Neural crest cell (in vitro differentiated cells): ENCODE measurements around the gene TCP11. TPM values are rescaled to one million over a fixed set of nuclear protein-coding genes. Genes with fewer than 3 reads are reported as not detected.

ENCODE experiments used
- DNase-seq: peaks from one replicate; pipeline ENCODE4 v3.0.0; 2021; ENCODE audit warnings: low read depth, mixed read lengths, low spot score
- H3K27ac Mint-ChIP-seq: one replicate; pipeline ENCODE4 v1.8.0; 2021; ENCODE audit warnings: mild to moderate bottlenecking, mixed read lengths; ENCODE audit not compliant: unreplicated experiment
- H3K27me3 Mint-ChIP-seq: 2 replicates; pipeline ENCODE4 v1.8.0; 2021; ENCODE audit warnings: low read depth, mild to moderate bottlenecking, mixed read lengths
- H3K36me3 Mint-ChIP-seq: 2 replicates; pipeline ENCODE4 v1.8.0; 2021; ENCODE audit warnings: low read depth, mild to moderate bottlenecking, mixed read lengths
- H3K4me1 Mint-ChIP-seq: 2 replicates; pipeline ENCODE4 v1.8.0; 2021; ENCODE audit warnings: mixed read lengths
- H3K4me3 Mint-ChIP-seq: one replicate; pipeline ENCODE4 v1.8.0; 2021; ENCODE audit warnings: mild to moderate bottlenecking, mixed read lengths
- H3K9me3 Mint-ChIP-seq: 2 replicates; pipeline ENCODE4 v1.8.0; 2021; ENCODE audit warnings: mixed read lengths
- CTCF ChIP-seq: fragments of 200-600 bp; sonication (generic); conservative IDR thresholded peaks from 2 replicates; pipeline ENCODE4 v1.5.0; 2021; ENCODE audit warnings: antibody characterized with exemption, mild to moderate bottlenecking
- total RNA-seq: library from RNA; stranded (reverse); gene quantifications from 2 replicates; pipeline ENCODE4 v1.2.1, GENCODE V29; 2021

The TCP11 gene
- total RNA-seq, 1 donor from 2014 or later: not detected

GRCh38 chr6:35093118-35093445 lies 48.1 kb downstream of the TCP11 start:
- Mint-ChIP-seq H3K4me3 (no peak overlapping the region), H3K36me3 (no peaks in the 10 kb centered on the region), H3K9me3 (no peaks in the 10 kb centered on the region), H3K27ac (no peak overlapping the region), H3K4me1 (peaks cover 32% of the 10 kb centered on the region), H3K27me3 (no peaks in the 10 kb centered on the region)
- no peak for TF ChIP-seq CTCF
- DNase-seq: no peak

- H3K27ac Mint-ChIP-seq: no peak overlapping the region
- H3K4me3 Mint-ChIP-seq: no peak overlapping the region
- H3K36me3 Mint-ChIP-seq: no peaks in the 10 kb centered on the region
- H3K27me3 Mint-ChIP-seq: no peaks in the 10 kb centered on the region
- no peaks in the 10 kb centered on the region for H3K9me3 Mint-ChIP-seq
- no peak for TF ChIP-seq CTCF
- DNase-seq: no peak
- peaks cover 32% of the 10 kb centered on the region for H3K4me1 Mint-ChIP-seq
These were observed 48.6 kb downstream of the TCP11 start for GRCh38 chr6:35092362-35093117.

- Mint-ChIP-seq H3K36me3 (no peaks in the 10 kb centered on the region), H3K27ac (no peak overlapping the region), H3K9me3 (no peaks in the 10 kb centered on the region), H3K4me1 (peaks cover 29% of the 10 kb centered on the region), H3K27me3 (no peaks in the 10 kb centered on the region), H3K4me3 (no peak overlapping the region)
- no peak for TF ChIP-seq CTCF
- DNase-seq: no peak
These were observed 49.6 kb downstream of the TCP11 start for GRCh38 chr6:35091346-35092083.

GRCh38 chr6:35090734-35091133 lies 50.4 kb downstream of the TCP11 start:
- H3K36me3 Mint-ChIP-seq: no peaks in the 10 kb centered on the region
- H3K27ac Mint-ChIP-seq: no peak overlapping the region
- DNase-seq: no peak
- no peak for TF ChIP-seq CTCF
- no peaks in the 10 kb centered on the region for H3K9me3 Mint-ChIP-seq
- no peaks in the 10 kb centered on the region for H3K27me3 Mint-ChIP-seq
- peaks cover 22% of the 10 kb centered on the region for H3K4me1 Mint-ChIP-seq
- H3K4me3 Mint-ChIP-seq: no peak overlapping the region

GRCh38 chr6:35089935-35090505 lies 51.1 kb downstream of the TCP11 start:
- peak overlapping the region; percentile 57 for H3K27ac Mint-ChIP-seq
- H3K4me3 Mint-ChIP-seq: no peak overlapping the region
- H3K36me3 Mint-ChIP-seq: no peaks in the 10 kb centered on the region
- H3K9me3 Mint-ChIP-seq: no peaks in the 10 kb centered on the region
- no peak for DNase-seq
- TF ChIP-seq CTCF: no peak
- peaks cover 16% of the 10 kb centered on the region for H3K4me1 Mint-ChIP-seq
- H3K27me3 Mint-ChIP-seq: no peaks in the 10 kb centered on the region
